ENCODE results near the gene RYR2. TPM values are rescaled to one million over a fixed set of nuclear protein-coding genes. Genes with fewer than 3 reads are reported as not detected.

The RYR2 gene
- total RNA-seq, 1 donor from 2014 or later: 47.0 TPM

DNA sequence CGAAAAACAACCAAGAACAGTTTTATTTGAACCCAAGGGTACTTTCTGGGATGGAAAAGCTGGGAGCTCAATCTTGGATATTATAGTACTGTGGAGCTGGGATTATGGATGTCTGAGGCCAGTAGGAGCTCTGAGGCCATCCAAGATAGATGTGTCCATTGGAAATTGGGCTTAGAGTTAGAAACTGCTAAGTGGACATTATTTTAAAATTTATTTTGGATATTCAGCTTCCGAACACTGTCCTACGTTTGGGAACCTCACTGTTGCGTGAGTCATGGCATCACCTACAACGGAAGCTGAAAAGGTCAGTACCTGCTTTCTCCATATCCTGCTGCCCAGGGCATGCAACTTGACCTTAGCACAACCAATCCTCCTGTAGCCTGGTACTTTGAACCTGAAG lies 61.0 kb downstream of the RYR2 start:
- H3K4me3 Mint-ChIP-seq (ENCODE audit: unreplicated experiment): no peak overlapping the region

DNA sequence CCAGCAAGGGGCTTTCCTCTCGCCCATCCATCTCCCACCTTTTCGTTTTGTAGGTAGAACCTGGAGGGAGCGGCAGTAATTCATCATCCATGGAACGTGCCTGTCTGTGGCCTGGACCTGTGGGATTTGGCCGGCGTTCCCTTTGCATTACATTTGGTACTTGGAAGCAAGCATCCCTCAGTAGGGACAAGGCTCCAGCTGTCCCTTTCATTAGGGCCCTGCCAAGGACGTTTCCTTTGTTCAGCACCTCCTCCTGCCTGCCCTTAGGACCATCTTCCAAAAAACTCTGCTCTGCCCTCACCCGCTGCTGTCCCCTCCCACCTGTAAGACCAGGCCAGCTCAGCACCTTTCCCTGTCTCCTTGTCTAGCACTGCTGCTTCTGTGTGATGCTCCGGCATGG lies 62.1 kb downstream of the RYR2 start:
- DNase-seq: no peak
- H3K4me1 Mint-ChIP-seq (ENCODE audit: low read depth, unreplicated experiment): peaks cover 51% of the 10 kb centered on the region
- H3K27ac Mint-ChIP-seq (ENCODE audit: unreplicated experiment): peak overlapping the region; percentile 65
- H3K36me3 Mint-ChIP-seq (ENCODE audit: unreplicated experiment): peaks cover 6% of the 10 kb centered on the region
- peaks cover 6% of the 10 kb centered on the region for H3K27me3 Mint-ChIP-seq (ENCODE audit: unreplicated experiment)
- H3K9me3 Mint-ChIP-seq (ENCODE audit: unreplicated experiment): peaks cover 5% of the 10 kb centered on the region
- TF ChIP-seq, protein P1, sequence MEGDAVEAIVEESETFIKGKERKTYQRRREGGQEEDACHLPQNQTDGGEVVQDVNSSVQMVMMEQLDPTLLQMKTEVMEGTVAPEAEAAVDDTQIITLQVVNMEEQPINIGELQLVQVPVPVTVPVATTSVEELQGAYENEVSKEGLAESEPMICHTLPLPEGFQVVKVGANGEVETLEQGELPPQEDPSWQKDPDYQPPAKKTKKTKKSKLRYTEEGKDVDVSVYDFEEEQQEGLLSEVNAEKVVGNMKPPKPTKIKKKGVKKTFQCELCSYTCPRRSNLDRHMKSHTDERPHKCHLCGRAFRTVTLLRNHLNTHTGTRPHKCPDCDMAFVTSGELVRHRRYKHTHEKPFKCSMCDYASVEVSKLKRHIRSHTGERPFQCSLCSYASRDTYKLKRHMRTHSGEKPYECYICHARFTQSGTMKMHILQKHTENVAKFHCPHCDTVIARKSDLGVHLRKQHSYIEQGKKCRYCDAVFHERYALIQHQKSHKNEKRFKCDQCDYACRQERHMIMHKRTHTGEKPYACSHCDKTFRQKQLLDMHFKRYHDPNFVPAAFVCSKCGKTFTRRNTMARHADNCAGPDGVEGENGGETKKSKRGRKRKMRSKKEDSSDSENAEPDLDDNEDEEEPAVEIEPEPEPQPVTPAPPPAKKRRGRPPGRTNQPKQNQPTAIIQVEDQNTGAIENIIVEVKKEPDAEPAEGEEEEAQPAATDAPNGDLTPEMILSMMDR (IDR thresholded peaks at IDR 0.05; ENCODE audit: partially characterized antibody, unreplicated experiment): no peak
- H3K4me3 Mint-ChIP-seq (ENCODE audit: unreplicated experiment): no peak overlapping the region

More for the DNA sequence above, 61.0 kb downstream of the RYR2 start:
- Mint-ChIP-seq H3K36me3 (ENCODE audit: unreplicated experiment) (peaks cover 6% of the 10 kb centered on the region), H3K9me3 (ENCODE audit: unreplicated experiment) (peaks cover 5% of the 10 kb centered on the region), H3K27ac (ENCODE audit: unreplicated experiment) (no peak overlapping the region), H3K4me1 (ENCODE audit: low read depth, unreplicated experiment) (peaks cover 52% of the 10 kb centered on the region), H3K27me3 (ENCODE audit: unreplicated experiment) (peaks cover 7% of the 10 kb centered on the region)
- no peak for DNase-seq
- TF ChIP-seq, protein P1 (IDR thresholded peaks at IDR 0.05; ENCODE audit: partially characterized antibody, unreplicated experiment): no peak

- Mint-ChIP-seq H3K27me3 (ENCODE audit: unreplicated experiment) (peaks cover 4% of the 10 kb centered on the region), H3K4me1 (ENCODE audit: low read depth, unreplicated experiment) (peaks cover 52% of the 10 kb centered on the region), H3K4me3 (ENCODE audit: unreplicated experiment) (no peak overlapping the region), H3K27ac (ENCODE audit: unreplicated experiment) (peak overlapping the region; percentile 46), H3K9me3 (ENCODE audit: unreplicated experiment) (peaks cover 5% of the 10 kb centered on the region), H3K36me3 (ENCODE audit: unreplicated experiment) (peaks cover 6% of the 10 kb centered on the region)
- no peak for DNase-seq
- TF ChIP-seq, protein P1 (IDR thresholded peaks at IDR 0.05; ENCODE audit: partially characterized antibody, unreplicated experiment): no peak
These were observed 63.8 kb downstream of the RYR2 start for GRCh38 chr1:237105826-237106225.

DNA sequence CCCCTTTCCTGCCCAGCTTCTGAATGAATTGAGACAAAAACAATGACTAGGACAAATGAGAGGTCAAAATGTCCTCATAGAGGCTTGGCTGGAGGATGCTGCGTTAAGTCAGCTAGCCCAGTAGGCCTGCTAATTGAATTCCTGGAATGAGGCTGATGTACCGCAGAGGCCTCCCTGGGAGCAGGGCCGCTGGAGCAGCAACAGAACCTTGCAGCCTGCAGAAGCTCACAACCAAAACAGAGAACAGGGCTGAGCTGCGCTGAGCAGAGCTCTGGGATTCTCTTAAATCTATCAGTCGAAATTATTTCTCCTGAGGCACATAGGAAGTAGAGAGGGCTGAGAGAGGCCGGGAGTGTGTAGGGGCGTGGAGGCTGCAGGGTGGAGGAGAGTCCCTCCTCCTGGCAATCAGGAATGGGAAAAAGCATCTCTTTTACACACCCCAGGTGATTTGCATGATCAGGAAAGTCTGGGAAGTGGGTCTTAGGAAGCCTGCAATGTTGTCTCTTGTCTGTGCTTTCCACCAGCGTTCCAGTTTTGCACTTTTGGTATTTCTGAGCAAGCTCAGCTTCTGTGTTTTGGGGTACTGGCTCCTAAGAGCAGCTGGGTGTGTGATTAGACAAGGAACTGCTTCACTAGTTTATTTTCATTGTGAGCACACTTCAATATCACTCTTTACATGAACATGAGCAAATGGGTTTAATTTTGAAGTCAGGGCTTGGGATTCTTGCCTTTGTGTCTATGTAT lies 66.5 kb downstream of the RYR2 start:
- DNase-seq: no peak
- H3K36me3 Mint-ChIP-seq (ENCODE audit: unreplicated experiment): peaks cover 6% of the 10 kb centered on the region
- peak overlapping the region; percentile 65 for H3K27ac Mint-ChIP-seq (ENCODE audit: unreplicated experiment)
- H3K4me3 Mint-ChIP-seq (ENCODE audit: unreplicated experiment): peak overlapping the region; percentile 20
- H3K9me3 Mint-ChIP-seq (ENCODE audit: unreplicated experiment): peaks cover 5% of the 10 kb centered on the region
- peaks cover 44% of the 10 kb centered on the region for H3K4me1 Mint-ChIP-seq (ENCODE audit: low read depth, unreplicated experiment)
- TF ChIP-seq, protein P1 (IDR thresholded peaks at IDR 0.05; ENCODE audit: partially characterized antibody, unreplicated experiment): no peak
- peaks cover 3% of the 10 kb centered on the region for H3K27me3 Mint-ChIP-seq (ENCODE audit: unreplicated experiment)

DNA sequence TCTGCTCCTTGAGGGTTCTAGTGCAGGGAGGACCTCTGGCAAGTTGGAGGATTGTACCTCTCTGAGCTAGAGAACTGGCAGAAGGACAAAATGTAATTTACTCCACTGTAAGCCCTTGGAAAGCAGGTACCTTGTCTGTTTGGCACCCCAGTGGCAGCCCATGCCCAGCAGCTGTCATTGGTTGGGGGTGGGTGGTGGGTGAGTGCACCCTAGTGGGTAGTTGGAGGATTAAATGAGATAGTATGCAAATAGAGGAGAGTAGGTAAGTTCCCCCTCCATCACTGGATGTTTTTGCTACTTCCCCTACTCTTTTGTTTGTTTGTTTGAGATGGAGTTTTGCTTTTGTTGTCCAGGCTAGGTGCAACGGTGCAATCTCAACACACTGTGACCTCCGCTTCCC lies 69.8 kb downstream of the RYR2 start:
- Mint-ChIP-seq H3K4me3 (ENCODE audit: unreplicated experiment) (no peak overlapping the region), H3K27me3 (ENCODE audit: unreplicated experiment) (no peaks in the 10 kb centered on the region), H3K9me3 (ENCODE audit: unreplicated experiment) (no peaks in the 10 kb centered on the region), H3K27ac (ENCODE audit: unreplicated experiment) (no peak overlapping the region), H3K36me3 (ENCODE audit: unreplicated experiment) (no peaks in the 10 kb centered on the region), H3K4me1 (ENCODE audit: low read depth, unreplicated experiment) (peaks cover 20% of the 10 kb centered on the region)
- DNase-seq: no peak
- TF ChIP-seq, protein P1 (IDR thresholded peaks at IDR 0.05; ENCODE audit: partially characterized antibody, unreplicated experiment): no peak
